Spleen (tissue), 7 donors: Measurements from ENCODE around the gene INTS3.

ENCODE experiments used
- POLR2A ChIP-seq, 3 donors: fragments of 450-650 bp; IDR thresholded peaks; one replicate each; pipeline ENCODE4 v1.5.1; 2017; ENCODE audit warnings: antibody characterized with exemption in 3 of 3, mild to moderate bottlenecking in 1 of 3
- TF ChIP-seq, protein P1 (sequence below), 11 experiments: fragments of 200-600 bp in 7 of 11; fragments of 450-650 bp in 4 of 11; sonication (generic) in 4 of 11; IDR thresholded peaks in 8 of 11; conservative IDR thresholded peaks in 3 of 11; 1 replicate in 7 of 11; 2 replicates in 4 of 11; pipeline versions ENCODE4 v1.4.0 to v1.8.0; 2016 to 2021; ENCODE audit warnings: antibody characterized with exemption in 11 of 11, inconsistent platforms in 4 of 11, mild to moderate bottlenecking in 1 of 11
- donor health status: DM: no; HTN: no; CAD: no; lungs with moderate emphysema.
- donor health status: DM: no; HTN: no; CAD: no.
- donor health status: DM: no; HTN: no; CAD: no.

DNA sequence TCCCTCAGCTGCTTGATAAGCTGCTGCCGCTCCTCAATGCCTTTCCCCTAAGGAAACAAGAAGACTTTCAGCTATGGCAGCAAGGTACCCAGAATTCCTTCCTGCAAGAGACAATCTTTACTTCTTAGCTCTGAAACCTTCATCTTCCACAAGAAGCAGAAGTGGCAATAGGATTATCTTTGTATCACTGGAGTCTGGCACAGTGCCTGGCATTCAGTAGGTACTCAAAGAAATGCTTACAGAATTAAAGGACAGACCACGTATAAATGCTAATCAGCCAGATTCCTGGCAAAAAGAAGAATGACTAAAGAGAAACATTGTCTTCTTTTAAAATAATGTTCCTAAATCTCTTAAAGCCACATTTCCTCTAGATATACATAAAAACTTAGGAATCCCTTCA is 91.0 kb downstream of the INTS3 start:
- TF ChIP-seq, protein P1, sequence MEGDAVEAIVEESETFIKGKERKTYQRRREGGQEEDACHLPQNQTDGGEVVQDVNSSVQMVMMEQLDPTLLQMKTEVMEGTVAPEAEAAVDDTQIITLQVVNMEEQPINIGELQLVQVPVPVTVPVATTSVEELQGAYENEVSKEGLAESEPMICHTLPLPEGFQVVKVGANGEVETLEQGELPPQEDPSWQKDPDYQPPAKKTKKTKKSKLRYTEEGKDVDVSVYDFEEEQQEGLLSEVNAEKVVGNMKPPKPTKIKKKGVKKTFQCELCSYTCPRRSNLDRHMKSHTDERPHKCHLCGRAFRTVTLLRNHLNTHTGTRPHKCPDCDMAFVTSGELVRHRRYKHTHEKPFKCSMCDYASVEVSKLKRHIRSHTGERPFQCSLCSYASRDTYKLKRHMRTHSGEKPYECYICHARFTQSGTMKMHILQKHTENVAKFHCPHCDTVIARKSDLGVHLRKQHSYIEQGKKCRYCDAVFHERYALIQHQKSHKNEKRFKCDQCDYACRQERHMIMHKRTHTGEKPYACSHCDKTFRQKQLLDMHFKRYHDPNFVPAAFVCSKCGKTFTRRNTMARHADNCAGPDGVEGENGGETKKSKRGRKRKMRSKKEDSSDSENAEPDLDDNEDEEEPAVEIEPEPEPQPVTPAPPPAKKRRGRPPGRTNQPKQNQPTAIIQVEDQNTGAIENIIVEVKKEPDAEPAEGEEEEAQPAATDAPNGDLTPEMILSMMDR (IDR thresholded peaks at IDR 0.05 in 8 of 11, conservative IDR thresholded peaks at IDR 0.05 in 3 of 11), result no peak
- no peak for TF ChIP-seq POLR2A (IDR thresholded peaks at IDR 0.05)
